HepG2 (cell line): Measurements from ENCODE around the gene DHX16.

ENCODE experiments used
- CHD4 ChIP-seq: fragments of 200-600 bp; sonication (generic); IDR thresholded peaks from 2 replicates; pipeline ENCODE4 v1.7.0; 2017; ENCODE audit warnings: mild to moderate bottlenecking, low read length, borderline replicate concordance
- HMGA1 ChIP-seq: sonication (generic); formaldehyde crosslinking; conservative IDR thresholded peaks from 2 replicates; pipeline ENCODE4 v1.4.0; 2020; ENCODE audit warnings: missing genetic modification reagents
- MYC ChIP-seq: sonication (generic); formaldehyde crosslinking; IDR thresholded peaks from 2 replicates; pipeline ENCODE4 v1.9.0; 2021; ENCODE audit warnings: missing genetic modification reagents, borderline replicate concordance
- NFE2L1 ChIP-seq: sonication (generic); formaldehyde crosslinking; IDR thresholded peaks from 2 replicates; pipeline ENCODE4 v1.4.0; 2020; ENCODE audit warnings: missing genetic modification reagents, mild to moderate bottlenecking, borderline replicate concordance
- SMC3 ChIP-seq: IDR thresholded peaks from 2 replicates; pipeline ENCODE4 v1.6.1; 2011; ENCODE audit warnings: low read length, improper control_type of control experiment
- SP1 ChIP-seq, 2 experiments: fragments of 450-650 bp in 1 of 2; sonication (generic) in 1 of 2; formaldehyde crosslinking in 1 of 2; IDR thresholded peaks; 2 replicates each; pipeline versions ENCODE4 v1.4.0 to v1.6.1; 2016 to 2020; ENCODE audit warnings: missing genetic modification reagents in 1 of 2
- ZNF431 ChIP-seq: sonication (generic); formaldehyde crosslinking; IDR thresholded peaks from 2 replicates; pipeline ENCODE4 v1.9.0; 2022; ENCODE audit warnings: missing genetic modification reagents, low read depth, mild to moderate bottlenecking, borderline replicate concordance
- TF ChIP-seq, protein P1 (sequence below): sonication (generic); formaldehyde crosslinking; IDR thresholded peaks from 2 replicates; pipeline ENCODE4 v1.5.0; 2020; ENCODE audit warnings: mild to moderate bottlenecking, missing genetic modification reagents, borderline replicate concordance
- TF ChIP-seq, protein P2 (sequence below): sonication (generic); formaldehyde crosslinking; IDR thresholded peaks from 2 replicates; pipeline ENCODE4 v1.5.0; 2020; ENCODE audit warnings: mild to moderate bottlenecking, missing genetic modification reagents, moderate library complexity

DNA sequence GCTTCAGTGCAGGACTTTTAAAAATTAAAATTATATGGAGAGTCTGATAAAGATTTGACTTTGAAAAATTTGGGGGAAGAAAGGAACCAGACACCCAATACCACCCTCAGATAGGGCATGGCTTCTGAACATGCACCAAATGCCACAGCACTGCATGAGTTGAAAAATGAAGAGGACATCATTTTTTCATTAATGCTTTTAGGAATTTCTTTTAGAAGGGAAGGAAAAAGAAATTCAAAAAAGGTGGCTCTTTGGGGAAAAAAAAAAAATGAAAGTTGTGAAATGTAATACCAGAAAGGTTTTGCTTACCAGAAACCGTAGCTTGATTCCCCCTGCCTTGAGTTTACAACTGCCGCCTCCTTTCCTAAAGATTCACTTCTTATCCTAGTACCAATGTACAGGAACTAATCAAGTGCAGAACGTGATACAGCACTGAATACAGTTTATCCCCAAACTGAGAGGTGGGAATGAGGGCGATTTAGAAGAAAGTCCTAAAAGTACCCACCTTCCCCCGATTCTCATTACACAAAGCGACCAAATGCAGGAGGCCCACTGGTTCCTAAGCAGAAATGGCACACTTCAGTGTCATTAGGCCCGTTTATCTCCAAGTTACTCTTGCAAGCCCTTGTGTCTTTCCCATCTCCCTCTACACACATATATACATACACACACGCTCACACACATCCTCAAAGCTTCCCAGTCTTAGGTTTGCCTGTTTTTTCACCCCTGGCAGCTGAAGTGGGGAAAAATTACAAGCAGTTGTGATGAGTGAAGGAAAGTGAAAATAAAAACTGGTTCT is 58.6 kb downstream of the DHX16 start:
- TF ChIP-seq NFE2L1 (no peak), HMGA1 (CRISPR knock-in tag) (no peak), SMC3 (no peak), CHD4 (no peak; the same call in 1 of the 2 replicates), SP1 (IDR thresholded peaks at IDR 0.05) (no peak), SP1 (CRISPR knock-in tag; IDR thresholded peaks at IDR 0.05) (no peak), MYC (CRISPR knock-in tag) (no peak), ZNF431 (CRISPR knock-in tag) (no peak; the same call in 1 of the 2 replicates)
- TF ChIP-seq, protein P1, sequence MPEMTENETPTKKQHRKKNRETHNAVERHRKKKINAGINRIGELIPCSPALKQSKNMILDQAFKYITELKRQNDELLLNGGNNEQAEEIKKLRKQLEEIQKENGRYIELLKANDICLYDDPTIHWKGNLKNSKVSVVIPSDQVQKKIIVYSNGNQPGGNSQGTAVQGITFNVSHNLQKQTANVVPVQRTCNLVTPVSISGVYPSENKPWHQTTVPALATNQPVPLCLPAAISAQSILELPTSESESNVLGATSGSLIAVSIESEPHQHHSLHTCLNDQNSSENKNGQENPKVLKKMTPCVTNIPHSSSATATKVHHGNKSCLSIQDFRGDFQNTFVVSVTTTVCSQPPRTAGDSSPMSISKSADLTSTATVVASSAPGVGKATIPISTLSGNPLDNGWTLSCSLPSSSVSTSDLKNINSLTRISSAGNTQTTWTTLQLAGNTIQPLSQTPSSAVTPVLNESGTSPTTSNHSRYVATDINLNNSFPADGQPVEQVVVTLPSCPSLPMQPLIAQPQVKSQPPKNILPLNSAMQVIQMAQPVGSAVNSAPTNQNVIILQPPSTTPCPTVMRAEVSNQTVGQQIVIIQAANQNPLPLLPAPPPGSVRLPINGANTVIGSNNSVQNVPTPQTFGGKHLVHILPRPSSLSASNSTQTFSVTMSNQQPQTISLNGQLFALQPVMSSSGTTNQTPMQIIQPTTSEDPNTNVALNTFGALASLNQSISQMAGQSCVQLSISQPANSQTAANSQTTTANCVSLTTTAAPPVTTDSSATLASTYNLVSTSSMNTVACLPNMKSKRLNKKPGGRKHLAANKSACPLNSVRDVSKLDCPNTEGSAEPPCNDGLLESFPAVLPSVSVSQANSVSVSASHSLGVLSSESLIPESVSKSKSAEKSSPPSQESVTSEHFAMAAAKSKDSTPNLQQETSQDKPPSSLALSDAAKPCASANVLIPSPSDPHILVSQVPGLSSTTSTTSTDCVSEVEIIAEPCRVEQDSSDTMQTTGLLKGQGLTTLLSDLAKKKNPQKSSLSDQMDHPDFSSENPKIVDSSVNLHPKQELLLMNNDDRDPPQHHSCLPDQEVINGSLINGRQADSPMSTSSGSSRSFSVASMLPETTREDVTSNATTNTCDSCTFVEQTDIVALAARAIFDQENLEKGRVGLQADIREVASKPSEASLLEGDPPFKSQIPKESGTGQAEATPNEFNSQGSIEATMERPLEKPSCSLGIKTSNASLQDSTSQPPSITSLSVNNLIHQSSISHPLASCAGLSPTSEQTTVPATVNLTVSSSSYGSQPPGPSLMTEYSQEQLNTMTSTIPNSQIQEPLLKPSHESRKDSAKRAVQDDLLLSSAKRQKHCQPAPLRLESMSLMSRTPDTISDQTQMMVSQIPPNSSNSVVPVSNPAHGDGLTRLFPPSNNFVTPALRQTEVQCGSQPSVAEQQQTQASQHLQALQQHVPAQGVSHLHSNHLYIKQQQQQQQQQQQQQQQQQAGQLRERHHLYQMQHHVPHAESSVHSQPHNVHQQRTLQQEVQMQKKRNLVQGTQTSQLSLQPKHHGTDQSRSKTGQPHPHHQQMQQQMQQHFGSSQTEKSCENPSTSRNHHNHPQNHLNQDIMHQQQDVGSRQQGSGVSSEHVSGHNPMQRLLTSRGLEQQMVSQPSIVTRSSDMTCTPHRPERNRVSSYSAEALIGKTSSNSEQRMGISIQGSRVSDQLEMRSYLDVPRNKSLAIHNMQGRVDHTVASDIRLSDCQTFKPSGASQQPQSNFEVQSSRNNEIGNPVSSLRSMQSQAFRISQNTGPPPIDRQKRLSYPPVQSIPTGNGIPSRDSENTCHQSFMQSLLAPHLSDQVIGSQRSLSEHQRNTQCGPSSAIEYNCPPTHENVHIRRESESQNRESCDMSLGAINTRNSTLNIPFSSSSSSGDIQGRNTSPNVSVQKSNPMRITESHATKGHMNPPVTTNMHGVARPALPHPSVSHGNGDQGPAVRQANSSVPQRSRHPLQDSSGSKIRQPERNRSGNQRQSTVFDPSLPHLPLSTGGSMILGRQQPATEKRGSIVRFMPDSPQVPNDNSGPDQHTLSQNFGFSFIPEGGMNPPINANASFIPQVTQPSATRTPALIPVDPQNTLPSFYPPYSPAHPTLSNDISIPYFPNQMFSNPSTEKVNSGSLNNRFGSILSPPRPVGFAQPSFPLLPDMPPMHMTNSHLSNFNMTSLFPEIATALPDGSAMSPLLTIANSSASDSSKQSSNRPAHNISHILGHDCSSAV (CRISPR knock-in tag) = no peak
- TF ChIP-seq, protein P2, sequence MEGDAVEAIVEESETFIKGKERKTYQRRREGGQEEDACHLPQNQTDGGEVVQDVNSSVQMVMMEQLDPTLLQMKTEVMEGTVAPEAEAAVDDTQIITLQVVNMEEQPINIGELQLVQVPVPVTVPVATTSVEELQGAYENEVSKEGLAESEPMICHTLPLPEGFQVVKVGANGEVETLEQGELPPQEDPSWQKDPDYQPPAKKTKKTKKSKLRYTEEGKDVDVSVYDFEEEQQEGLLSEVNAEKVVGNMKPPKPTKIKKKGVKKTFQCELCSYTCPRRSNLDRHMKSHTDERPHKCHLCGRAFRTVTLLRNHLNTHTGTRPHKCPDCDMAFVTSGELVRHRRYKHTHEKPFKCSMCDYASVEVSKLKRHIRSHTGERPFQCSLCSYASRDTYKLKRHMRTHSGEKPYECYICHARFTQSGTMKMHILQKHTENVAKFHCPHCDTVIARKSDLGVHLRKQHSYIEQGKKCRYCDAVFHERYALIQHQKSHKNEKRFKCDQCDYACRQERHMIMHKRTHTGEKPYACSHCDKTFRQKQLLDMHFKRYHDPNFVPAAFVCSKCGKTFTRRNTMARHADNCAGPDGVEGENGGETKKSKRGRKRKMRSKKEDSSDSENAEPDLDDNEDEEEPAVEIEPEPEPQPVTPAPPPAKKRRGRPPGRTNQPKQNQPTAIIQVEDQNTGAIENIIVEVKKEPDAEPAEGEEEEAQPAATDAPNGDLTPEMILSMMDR = no peak
